Measurements from ENCODE around the gene LAMA5.

Gene LAMA5

GRCh38 chr20:62313460-62314338, 53.4 kb downstream of the LAMA5 start:
- H3K36me3 ChIP-seq (ENCODE audit: control insufficient read depth, insufficient read depth, low read length): peaks cover 6% of the 10 kb centered on the region
- H3K4me1 ChIP-seq (ENCODE audit: control insufficient read depth, insufficient read depth, low read length, poor library complexity, severe bottlenecking): no peaks in the 10 kb centered on the region

GRCh38 chr20:62313021-62313420, 54.1 kb downstream of the LAMA5 start:
- Histone ChIP-seq H3K9me3 (ENCODE audit: control insufficient read depth, low read length) (no peaks in the 10 kb centered on the region), H3K36me3 (ENCODE audit: control insufficient read depth, insufficient read depth, low read length) (peaks cover 13% of the 10 kb centered on the region), H3K27ac (ENCODE audit: insufficient read depth, low read length, poor library complexity, severe bottlenecking) (no peak overlapping the region), H3K27me3 (replicated peaks; ENCODE audit: control insufficient read depth, insufficient read depth, low read length, poor library complexity, severe bottlenecking) (no peaks in the 10 kb centered on the region), H3K4me1 (ENCODE audit: control insufficient read depth, insufficient read depth, low read length, poor library complexity, severe bottlenecking) (no peaks in the 10 kb centered on the region), H3K4me3 (ENCODE audit: insufficient read depth, low read depth, low read length, poor library complexity, severe bottlenecking) (no peak overlapping the region)
- no peak for DNase-seq

More at GRCh38 chr20:62313460-62314338, 53.4 kb downstream of the LAMA5 start:
- no peak for DNase-seq
- H3K27ac ChIP-seq (ENCODE audit: insufficient read depth, low read length, poor library complexity, severe bottlenecking): no peak overlapping the region
- no peaks in the 10 kb centered on the region for H3K9me3 ChIP-seq (ENCODE audit: control insufficient read depth, low read length)
- no peak overlapping the region for H3K4me3 ChIP-seq (ENCODE audit: insufficient read depth, low read depth, low read length, poor library complexity, severe bottlenecking)
- no peaks in the 10 kb centered on the region for H3K27me3 ChIP-seq (replicated peaks; ENCODE audit: control insufficient read depth, insufficient read depth, low read length, poor library complexity, severe bottlenecking)

- Histone ChIP-seq H3K36me3 (ENCODE audit: control insufficient read depth, insufficient read depth, low read length) (peaks cover 17% of the 10 kb centered on the region), H3K4me3 (ENCODE audit: insufficient read depth, low read depth, low read length, poor library complexity, severe bottlenecking) (no peak overlapping the region)
Measured at GRCh38 chr20:62312662-62312977, 54.5 kb downstream of the LAMA5 start.

GRCh38 chr20:62311832-62312661, 55.1 kb downstream of the LAMA5 start:
- peaks cover 23% of the 10 kb centered on the region for H3K36me3 ChIP-seq (ENCODE audit: control insufficient read depth, insufficient read depth, low read length)
- H3K9me3 ChIP-seq (ENCODE audit: control insufficient read depth, low read length): no peaks in the 10 kb centered on the region
- no peaks in the 10 kb centered on the region for H3K27me3 ChIP-seq (replicated peaks; ENCODE audit: control insufficient read depth, insufficient read depth, low read length, poor library complexity, severe bottlenecking)
- H3K4me1 ChIP-seq (ENCODE audit: control insufficient read depth, insufficient read depth, low read length, poor library complexity, severe bottlenecking): no peaks in the 10 kb centered on the region
- no peak for DNase-seq
- H3K27ac ChIP-seq (ENCODE audit: insufficient read depth, low read length, poor library complexity, severe bottlenecking): no peak overlapping the region
- H3K4me3 ChIP-seq (ENCODE audit: insufficient read depth, low read depth, low read length, poor library complexity, severe bottlenecking): no peak overlapping the region

More at GRCh38 chr20:62312662-62312977, 54.5 kb downstream of the LAMA5 start:
- H3K4me1 ChIP-seq (ENCODE audit: control insufficient read depth, insufficient read depth, low read length, poor library complexity, severe bottlenecking): no peaks in the 10 kb centered on the region
- H3K27me3 ChIP-seq (replicated peaks; ENCODE audit: control insufficient read depth, insufficient read depth, low read length, poor library complexity, severe bottlenecking): no peaks in the 10 kb centered on the region
- no peaks in the 10 kb centered on the region for H3K9me3 ChIP-seq (ENCODE audit: control insufficient read depth, low read length)
- H3K27ac ChIP-seq (ENCODE audit: insufficient read depth, low read length, poor library complexity, severe bottlenecking): no peak overlapping the region
- no peak for DNase-seq

GRCh38 chr20:62311150-62311549, 56.0 kb downstream of the LAMA5 start:
- Histone ChIP-seq H3K4me1 (ENCODE audit: control insufficient read depth, insufficient read depth, low read length, poor library complexity, severe bottlenecking) (no peaks in the 10 kb centered on the region), H3K27ac (ENCODE audit: insufficient read depth, low read length, poor library complexity, severe bottlenecking) (no peak overlapping the region), H3K9me3 (ENCODE audit: control insufficient read depth, low read length) (no peaks in the 10 kb centered on the region), H3K27me3 (replicated peaks; ENCODE audit: control insufficient read depth, insufficient read depth, low read length, poor library complexity, severe bottlenecking) (no peaks in the 10 kb centered on the region), H3K36me3 (ENCODE audit: control insufficient read depth, insufficient read depth, low read length) (peaks cover 32% of the 10 kb centered on the region), H3K4me3 (ENCODE audit: insufficient read depth, low read depth, low read length, poor library complexity, severe bottlenecking) (no peak overlapping the region)
- DNase-seq: no peak

GRCh38 chr20:62310757-62311121, 56.4 kb downstream of the LAMA5 start:
- Histone ChIP-seq H3K36me3 (ENCODE audit: control insufficient read depth, insufficient read depth, low read length) (peaks cover 36% of the 10 kb centered on the region), H3K27me3 (replicated peaks; ENCODE audit: control insufficient read depth, insufficient read depth, low read length, poor library complexity, severe bottlenecking) (no peaks in the 10 kb centered on the region), H3K27ac (ENCODE audit: insufficient read depth, low read length, poor library complexity, severe bottlenecking) (no peak overlapping the region), H3K4me3 (ENCODE audit: insufficient read depth, low read depth, low read length, poor library complexity, severe bottlenecking) (no peak overlapping the region), H3K4me1 (ENCODE audit: control insufficient read depth, insufficient read depth, low read length, poor library complexity, severe bottlenecking) (no peaks in the 10 kb centered on the region), H3K9me3 (ENCODE audit: control insufficient read depth, low read length) (no peaks in the 10 kb centered on the region)
- DNase-seq: no peak

- no peak for DNase-seq
- H3K36me3 ChIP-seq (ENCODE audit: control insufficient read depth, insufficient read depth, low read length): peaks cover 36% of the 10 kb centered on the region
- no peak overlapping the region for H3K27ac ChIP-seq (ENCODE audit: insufficient read depth, low read length, poor library complexity, severe bottlenecking)
- H3K4me1 ChIP-seq (ENCODE audit: control insufficient read depth, insufficient read depth, low read length, poor library complexity, severe bottlenecking): peaks cover 2% of the 10 kb centered on the region
- no peak overlapping the region for H3K4me3 ChIP-seq (ENCODE audit: insufficient read depth, low read depth, low read length, poor library complexity, severe bottlenecking)
- no peaks in the 10 kb centered on the region for H3K27me3 ChIP-seq (replicated peaks; ENCODE audit: control insufficient read depth, insufficient read depth, low read length, poor library complexity, severe bottlenecking)
- no peaks in the 10 kb centered on the region for H3K9me3 ChIP-seq (ENCODE audit: control insufficient read depth, low read length)
Measured at GRCh38 chr20:62309947-62310756, 57.0 kb downstream of the LAMA5 start.

- Histone ChIP-seq H3K27ac (ENCODE audit: insufficient read depth, low read length, poor library complexity, severe bottlenecking) (no peak overlapping the region), H3K9me3 (ENCODE audit: control insufficient read depth, low read length) (no peaks in the 10 kb centered on the region), H3K4me3 (ENCODE audit: insufficient read depth, low read depth, low read length, poor library complexity, severe bottlenecking) (no peak overlapping the region), H3K36me3 (ENCODE audit: control insufficient read depth, insufficient read depth, low read length) (peaks cover 36% of the 10 kb centered on the region), H3K4me1 (ENCODE audit: control insufficient read depth, insufficient read depth, low read length, poor library complexity, severe bottlenecking) (peaks cover 9% of the 10 kb centered on the region), H3K27me3 (replicated peaks; ENCODE audit: control insufficient read depth, insufficient read depth, low read length, poor library complexity, severe bottlenecking) (no peaks in the 10 kb centered on the region)
- DNase-seq: no peak
Measured at GRCh38 chr20:62309198-62309944, 57.7 kb downstream of the LAMA5 start.

GRCh38 chr20:62308102-62308822, 58.9 kb downstream of the LAMA5 start:
- H3K27me3 ChIP-seq (replicated peaks; ENCODE audit: control insufficient read depth, insufficient read depth, low read length, poor library complexity, severe bottlenecking): no peaks in the 10 kb centered on the region
- H3K36me3 ChIP-seq (ENCODE audit: control insufficient read depth, insufficient read depth, low read length): peaks cover 36% of the 10 kb centered on the region
- H3K4me1 ChIP-seq (ENCODE audit: control insufficient read depth, insufficient read depth, low read length, poor library complexity, severe bottlenecking): peaks cover 20% of the 10 kb centered on the region
- no peaks in the 10 kb centered on the region for H3K9me3 ChIP-seq (ENCODE audit: control insufficient read depth, low read length)
- no peak overlapping the region for H3K27ac ChIP-seq (ENCODE audit: insufficient read depth, low read length, poor library complexity, severe bottlenecking)
- no peak for DNase-seq
- H3K4me3 ChIP-seq (ENCODE audit: insufficient read depth, low read depth, low read length, poor library complexity, severe bottlenecking): no peak overlapping the region
